GM18907 (cell line): ENCODE measurements around the gene ZNF70.

ENCODE experiments used
- ATAC-seq: cut with Tn5 transposase; IDR thresholded peaks from one replicate; pipeline ENCODE4 v1.9.1; 2021; ENCODE audit warnings: mild to moderate bottlenecking, moderate library complexity; ENCODE audit not compliant: unreplicated experiment

The ZNF70 gene

GRCh38 chr22:23695571-23696325 lies 55.2 kb downstream of the ZNF70 start:
- ATAC-seq, result no peak

DNA sequence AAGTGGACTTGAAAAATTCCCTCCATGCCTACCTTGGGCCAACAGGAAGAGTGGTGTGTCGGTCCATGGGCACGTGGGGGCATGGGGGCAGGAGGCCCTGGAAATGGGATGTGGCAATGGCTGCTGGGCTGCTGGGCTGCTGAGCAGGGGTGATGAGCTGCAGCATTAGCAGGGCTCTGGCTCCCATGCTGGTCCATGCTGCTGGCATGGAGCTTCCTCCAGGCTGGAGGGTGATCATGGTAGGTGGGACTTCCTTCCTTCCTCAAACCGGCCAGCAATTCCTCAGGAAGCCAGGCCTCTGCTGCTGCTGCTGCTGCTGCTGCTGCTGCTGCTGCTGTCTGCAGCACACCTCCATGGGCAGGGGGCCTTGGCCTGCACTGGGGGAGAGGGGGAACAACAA lies 55.8 kb downstream of the ZNF70 start:
- no peak for ATAC-seq

- ATAC-seq, result no peak
Observed at GRCh38 chr22:23693979-23694680, 56.8 kb downstream of the ZNF70 start.

GRCh38 chr22:23692598-23693291 lies 58.2 kb downstream of the ZNF70 start:
- no peak for ATAC-seq

GRCh38 chr22:23691748-23692423 lies 59.0 kb downstream of the ZNF70 start:
- no peak for ATAC-seq

- ATAC-seq, result no peak
Observed at GRCh38 chr22:23690713-23691112, 60.2 kb downstream of the ZNF70 start, which contains the start of gene RGL4. TSS of gene RGL4 (plus strand) at chr22:23691013. CDS start at chr22:23692031, 1,018 bp downstream.

GRCh38 chr22:23689414-23689813 lies 61.5 kb downstream of the ZNF70 start:
- no peak for ATAC-seq
